Stimulated activated CD8-positive, alpha-beta memory T cell treated with anti-CD3 and anti-CD28 coated beads, Interleukin-15, amount 100 ng/mL, for 4 hours (primary cell): ENCODE results near the gene DPH1.
"Not testable (repeated sequence)": the region's sequence is repeated elsewhere in the genome, so short reads cannot be mapped to it uniquely, and the experiment has no call there.

Experiments used
- DNase-seq, 2 donors: peaks; one replicate each; pipeline ENCODE4 v3.0.0-alpha.2; 2020; ENCODE audit warnings: low read depth in 2 of 2

Gene DPH1

DNA sequence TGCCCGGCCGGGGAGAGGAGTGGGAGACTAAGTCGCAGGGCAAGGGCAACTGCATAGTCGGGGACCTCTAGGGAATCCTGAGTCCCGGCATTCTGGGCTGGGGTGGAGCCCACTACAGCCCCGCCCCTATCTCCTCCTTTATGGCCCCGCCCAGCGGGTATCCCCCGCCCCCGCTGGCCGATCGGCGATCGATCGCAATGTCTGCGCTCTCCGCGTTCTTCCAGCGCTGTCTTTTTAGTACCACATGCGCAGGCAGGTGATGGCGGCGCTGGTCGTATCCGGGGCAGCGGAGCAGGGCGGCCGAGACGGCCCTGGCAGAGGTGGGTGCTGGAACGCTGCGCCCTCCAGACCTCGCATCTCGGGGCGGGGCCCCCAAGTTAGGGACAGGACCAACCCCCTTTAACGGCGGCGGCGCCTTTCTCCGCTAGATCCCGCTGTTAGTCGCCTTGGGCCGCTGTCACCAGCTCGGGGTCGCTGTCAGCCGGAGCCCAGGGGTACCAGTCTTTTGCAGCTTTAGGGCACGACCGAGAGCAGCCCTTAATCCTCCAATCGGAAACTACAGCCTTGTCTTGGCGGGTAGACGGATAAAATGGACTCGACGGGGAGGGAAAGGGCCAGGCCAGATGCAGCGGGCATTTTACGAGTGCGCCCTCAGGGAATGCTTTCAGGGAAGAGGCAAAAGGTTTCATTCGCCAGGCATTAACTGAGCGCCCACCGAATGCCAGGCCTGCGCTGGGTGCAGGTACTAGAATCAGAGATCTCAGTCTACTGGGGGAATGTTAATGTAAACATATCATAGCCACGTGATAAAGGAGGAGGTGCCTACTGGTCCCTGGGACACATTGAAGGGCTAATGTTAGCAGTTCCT is at the start of gene DPH1:
TSS of gene DPH1 (plus strand) at position 243 of the 868 bp plus-strand sequence. CDS start at position 260, 17 bp downstream.
- peak; percentile 67 to 69 for DNase-seq

GRCh38 chr17:1980665-1981250 is 49.2 kb upstream of the DPH1 start:
- no peak for DNase-seq

DNA sequence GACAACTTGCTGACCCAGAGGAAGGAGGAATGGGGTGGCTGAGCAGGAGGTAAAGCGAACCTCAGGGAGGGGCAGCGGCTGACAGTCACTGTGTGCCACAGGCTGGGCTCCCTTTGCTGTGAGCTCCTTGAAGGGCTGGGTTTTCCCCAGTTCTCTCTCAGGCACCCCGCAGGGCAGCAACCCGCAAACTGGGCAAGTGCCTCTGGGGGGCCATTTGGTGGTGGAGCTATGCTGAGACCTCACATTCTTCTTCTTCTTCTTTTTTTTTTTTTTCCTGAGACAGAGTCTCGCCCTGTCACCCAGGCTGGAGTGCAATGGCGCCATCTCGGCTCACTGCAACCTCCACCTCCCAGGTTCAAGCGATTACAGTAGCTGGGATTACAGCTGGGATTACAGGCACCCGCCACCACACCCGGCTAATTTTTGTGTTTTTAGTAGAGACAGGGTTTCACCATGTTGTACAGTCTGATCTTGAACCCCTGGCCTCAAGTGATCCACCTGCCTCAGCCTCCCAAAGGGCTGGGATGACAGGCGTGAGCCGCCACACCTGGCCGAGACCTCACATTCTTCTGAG is 47.1 kb upstream of the DPH1 start:
- DNase-seq: not testable (repeated sequence)

- no peak for DNase-seq
Observed at GRCh38 chr17:1985093-1985492, 44.9 kb upstream of the DPH1 start.

DNA sequence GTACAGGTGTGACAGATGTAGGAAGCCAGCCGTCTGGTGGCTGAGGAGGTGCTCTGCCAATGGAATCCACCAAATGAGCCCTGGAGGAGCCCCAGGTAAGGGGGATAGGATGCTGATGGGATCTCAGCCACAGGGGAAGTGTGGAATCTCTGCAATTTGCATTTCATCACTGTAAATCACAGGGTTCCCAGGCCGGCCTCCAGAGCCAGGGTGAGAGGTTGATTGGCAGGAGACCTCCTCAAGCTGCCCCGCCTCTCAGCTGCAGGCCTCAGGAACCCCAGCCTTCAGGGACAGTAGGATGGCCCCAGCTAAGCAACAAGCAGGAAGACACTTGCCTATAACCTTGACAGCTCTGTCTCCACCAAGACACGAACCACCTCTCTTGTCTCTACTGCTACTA is 44.3 kb upstream of the DPH1 start:
- DNase-seq: no peak

DNA sequence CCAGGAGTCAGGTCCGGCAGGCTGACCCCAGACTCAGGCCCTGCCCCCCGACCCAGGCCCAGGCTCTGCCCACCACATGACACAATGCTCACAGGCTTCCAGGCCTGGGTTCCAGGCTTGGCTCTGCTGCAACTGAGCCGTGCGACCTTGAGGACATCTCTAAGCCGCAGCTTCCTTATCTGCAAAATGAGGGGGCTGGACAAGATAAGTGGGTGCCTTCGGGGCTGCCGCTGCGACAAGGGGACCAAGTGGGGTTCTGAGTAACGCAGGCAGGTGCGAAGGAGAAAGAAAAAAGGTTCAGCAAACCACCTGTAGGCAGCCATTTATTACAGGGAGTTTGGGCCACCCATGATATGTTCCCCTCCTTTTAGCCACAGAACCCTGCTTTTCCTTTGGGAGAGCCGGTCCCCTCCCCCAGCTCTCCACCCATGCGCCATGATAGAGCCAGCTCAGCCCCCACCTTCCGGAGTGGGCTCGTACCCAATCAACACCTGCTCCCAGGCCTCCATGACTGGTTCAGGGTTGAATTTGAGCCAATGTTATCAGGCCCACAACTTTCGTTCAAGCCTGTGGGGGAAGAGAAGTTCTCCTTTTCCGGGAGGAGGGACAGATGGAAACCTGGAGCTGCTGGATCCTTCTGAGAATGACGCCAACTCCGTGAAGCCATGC is 43.0 kb upstream of the DPH1 start:
- DNase-seq: no peak

DNA sequence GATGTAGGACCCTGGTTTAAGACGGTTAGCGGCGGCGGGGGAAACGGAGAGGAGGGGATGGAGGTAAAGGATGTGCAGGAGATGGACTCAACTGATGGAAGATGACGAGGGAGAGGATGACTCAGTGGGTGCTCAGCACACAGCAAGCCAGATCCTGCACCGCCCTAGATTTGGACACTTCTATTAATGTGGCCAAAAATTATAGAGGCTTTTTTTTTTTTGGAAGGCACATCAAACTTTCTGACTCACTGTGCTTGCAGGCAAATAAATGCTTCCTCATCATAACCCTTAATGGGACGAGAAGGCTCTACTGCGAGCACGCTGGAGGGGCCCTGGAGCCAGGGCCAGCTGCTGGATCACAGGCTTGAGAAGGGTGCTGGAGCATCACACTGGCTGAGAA is 40.8 kb upstream of the DPH1 start:
- no peak for DNase-seq

DNA sequence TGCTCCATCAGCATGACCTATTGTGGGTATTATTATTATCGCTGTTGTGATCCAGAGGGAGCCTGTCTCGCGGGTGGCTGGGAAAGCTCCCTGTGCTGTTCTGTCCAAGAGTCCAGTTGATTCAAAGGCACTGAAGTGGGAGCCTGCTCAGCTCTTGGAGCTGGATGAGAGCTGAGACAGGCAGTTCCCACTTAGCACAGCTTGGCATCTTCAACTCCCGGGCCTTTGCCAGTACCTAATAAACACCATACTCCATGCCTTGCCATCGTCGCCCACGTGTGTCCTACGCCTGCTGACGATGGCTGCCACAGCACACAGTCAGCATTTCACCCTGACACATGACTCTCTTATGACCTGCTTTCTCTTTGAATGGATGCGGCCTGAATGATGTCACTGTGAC is 37.4 kb upstream of the DPH1 start:
- DNase-seq: no peak

- no peak for DNase-seq
Observed at GRCh38 chr17:1994707-1995106, 35.2 kb upstream of the DPH1 start.

DNA sequence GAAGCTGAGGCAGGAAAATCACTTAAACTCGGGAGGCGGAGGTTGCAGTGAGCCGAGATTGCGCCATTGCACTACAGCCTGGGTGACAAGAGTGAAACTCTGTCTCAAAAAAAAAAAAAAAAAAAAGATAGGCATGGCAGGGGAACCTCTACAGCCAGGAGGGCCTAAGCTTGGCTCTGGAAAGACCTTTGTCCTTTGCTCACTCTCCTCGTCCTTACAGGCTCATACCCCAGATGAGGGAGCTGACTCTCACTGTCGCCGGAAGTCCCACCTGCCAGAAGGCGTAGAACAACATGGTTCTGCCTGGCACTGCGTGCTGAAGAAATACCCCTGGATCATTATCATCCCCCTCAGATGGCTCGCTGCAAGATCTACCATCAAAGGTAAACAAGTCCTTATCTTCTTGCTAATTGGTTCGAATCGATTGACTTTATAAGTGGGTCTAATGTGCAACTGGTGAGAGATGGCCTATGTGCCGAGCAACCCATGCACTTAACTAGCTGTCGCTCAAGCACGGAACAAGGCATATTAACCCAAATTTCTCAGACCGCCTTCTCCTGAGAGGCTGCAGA is 34.5 kb upstream of the DPH1 start:
- DNase-seq: no peak

DNA sequence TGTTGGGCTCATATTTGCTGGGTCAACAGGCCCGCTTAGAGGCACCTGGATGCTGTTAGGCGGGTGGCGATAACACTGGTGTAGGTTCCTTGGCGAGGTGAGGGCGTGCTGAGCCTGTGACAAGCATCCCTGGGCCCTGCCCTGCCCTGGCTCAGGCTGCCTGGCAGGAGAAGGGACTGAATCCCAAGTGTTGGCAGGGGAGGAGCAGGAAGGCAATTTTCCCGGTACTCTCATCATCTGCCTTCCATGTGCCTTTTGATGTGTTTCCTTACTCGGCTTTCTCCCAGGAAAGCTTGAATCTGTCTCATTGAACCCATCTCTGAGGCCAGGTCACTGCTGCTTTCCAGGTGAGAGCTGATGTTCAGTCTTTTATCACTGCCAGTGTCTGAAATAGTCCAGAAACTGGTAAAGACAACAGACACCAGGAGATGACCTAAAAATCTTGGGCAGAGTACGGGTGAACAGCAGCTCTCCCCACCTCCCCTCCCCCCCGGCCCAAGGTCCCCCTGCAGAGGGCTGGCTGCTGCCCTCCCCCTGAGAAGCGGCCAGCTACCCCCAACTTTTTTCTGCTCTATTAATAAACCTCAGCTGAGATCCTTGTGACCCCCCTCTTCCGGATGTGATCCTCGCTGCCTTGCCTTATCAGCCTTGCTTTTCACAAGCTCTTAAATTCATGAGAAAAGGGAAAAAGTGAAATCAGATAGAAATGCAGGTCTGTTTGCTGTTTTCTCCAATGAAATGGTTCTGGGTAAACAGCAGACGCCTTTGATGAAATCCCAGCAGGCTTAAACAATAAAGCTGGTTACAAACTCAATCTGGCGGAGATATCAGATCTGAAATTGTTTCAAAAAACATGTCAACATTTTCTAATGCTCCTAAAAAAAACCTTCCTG is 33.8 kb upstream of the DPH1 start:
- DNase-seq: no peak

GRCh38 chr17:1996800-1997288 is 33.1 kb upstream of the DPH1 start:
- no peak for DNase-seq

DNA sequence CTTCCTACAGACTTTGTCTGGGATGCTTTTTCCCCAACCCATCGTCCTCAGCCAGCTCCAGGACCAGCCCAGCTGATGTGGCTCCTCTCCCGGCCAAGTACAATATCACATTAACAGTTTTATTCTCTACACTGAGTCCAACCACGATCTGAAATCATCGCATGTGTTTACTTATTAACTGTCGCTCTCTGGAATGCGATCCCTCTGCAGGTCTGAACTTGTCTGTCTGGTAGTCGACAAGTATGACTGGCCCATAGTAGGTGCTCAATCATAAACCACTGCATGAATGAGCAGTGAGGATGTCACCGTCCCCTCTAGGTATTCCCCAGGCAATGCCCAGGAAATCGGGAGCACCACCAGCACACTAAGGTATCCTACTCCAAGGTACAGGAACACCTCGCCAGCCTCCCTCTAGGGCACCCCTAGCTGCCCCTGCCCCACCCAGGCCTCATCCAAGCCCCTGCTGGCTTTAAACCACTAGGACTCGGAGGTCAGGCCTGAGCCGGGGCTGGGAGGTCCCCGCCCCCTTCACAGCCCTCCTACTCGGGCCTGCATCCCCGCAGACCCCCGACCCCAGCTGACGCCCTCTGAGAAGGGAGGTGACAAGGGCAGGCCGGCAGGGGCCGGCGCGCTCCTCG is 32.5 kb upstream of the DPH1 start:
- DNase-seq: no peak

DNA sequence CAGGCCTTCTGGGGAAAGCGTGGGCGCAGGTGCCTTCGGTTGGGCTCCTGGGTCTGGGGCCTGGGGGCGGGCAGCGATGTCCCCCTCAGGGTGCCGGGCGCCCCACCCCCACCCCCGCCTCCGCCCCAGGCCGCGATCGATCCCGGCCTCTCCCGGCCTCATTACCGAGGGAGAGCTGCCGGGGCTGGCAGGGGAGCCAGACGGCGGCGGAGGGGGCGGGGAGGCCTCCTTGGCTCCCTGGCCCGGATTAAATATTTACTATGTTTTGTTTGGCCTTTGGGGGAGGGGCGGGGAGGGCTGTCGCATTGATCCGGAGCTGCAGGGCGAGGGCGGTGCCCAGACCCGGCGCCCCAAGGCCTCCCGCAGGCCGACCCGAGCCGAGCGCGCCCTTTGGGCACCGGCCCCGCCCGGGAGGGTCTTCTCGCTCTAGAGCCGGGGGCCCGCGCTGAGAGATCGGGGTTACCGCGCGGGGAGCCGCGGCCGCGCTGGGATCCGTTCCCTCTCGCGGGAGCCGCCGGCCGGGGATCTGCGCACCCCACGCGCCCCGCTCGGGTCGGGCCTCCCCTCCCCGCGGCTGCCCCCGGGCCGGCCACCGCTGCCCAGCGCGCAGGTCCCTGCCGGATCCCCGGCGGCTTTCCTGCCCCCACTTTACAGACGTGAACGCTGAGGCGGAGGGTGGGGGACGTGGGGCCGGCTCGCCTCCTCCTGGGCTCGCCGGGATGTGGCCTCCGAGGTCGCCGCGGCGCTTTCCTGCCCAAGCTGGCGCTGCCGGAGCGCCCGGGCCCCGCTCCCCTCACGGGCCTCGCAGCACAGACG is 31.8 kb upstream of the DPH1 start:
- no peak for DNase-seq

DNA sequence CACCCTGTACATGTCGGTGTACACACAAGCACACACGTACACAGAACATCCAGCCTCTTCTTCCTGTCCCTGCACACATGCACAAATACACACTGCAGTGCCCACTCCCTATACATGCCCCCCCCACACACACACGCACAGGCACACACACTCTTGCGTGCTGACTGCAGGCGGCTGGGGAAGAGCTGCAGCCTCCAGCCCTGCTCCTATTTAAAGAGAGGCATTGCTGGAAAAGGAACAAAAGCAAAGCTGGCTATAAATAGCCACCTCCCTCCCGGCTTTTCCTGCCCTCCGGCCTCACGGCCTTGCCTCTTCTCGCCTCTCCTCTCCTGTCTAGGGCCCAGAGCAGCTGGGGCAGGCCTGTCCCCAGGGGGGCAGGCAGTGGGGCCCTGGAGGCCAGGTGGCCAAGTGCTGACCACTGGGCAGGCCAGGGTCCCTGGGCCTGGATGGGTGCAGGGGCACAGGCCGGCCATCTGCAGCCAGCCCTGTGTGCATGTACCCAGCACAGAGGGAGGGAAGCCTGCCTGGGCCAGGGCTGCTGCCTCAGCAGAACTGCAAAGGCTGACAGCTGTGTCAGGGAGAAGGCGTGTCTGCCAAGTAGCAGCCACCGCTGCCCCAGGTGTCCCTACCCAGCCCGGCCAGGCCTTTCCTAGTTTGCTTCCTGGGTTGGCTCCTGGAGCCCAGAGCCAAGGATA is 30.2 kb upstream of the DPH1 start:
- DNase-seq: no peak

DNA sequence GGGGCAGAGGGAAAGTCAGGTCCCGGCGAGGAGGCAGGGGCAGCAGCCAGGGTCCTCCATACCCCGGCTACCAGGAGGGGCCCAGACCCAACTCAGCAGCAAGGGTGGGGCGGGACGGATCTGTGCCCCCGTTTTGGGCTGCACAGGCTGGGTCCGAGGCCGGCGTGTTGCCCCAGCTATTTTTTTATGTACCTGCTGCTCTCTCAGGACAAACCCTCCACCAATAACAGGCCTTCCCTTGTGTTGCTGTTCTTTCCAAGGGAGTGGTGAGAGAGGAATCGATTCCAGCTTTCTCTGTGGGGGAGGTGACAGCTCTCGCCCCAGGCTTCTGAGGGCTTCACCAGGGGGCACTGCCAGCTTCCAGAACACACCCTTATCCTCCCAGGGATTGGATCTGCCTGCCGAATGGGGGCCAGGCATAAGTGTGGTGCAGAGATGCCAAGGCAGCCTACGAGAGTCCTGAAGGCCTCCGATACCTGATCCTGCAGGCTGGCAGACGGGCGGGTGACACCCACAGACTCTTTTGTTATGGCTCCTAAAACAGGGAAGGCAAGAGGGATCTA is 27.1 kb upstream of the DPH1 start:
- DNase-seq: no peak

DNA sequence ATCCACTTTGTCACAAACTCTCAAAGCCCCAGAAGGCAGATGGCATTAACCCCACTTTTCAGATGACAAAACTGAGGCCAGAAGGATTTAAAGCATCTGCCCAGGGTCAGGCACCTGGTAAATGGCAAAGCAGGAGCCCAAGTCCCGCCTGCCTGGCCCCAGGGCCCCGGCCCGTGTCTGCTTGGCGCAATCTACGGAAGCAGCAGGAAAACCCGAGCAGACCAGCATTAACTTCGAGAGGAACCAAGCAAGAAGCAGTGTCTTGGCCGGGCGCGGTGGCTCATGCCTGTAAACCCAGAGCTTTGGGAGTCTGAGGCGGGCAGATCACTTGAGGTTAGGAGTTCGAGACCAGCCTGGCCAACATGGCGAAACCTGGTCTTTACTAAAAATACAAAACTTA is 26.4 kb upstream of the DPH1 start:
- DNase-seq: no peak

DNA sequence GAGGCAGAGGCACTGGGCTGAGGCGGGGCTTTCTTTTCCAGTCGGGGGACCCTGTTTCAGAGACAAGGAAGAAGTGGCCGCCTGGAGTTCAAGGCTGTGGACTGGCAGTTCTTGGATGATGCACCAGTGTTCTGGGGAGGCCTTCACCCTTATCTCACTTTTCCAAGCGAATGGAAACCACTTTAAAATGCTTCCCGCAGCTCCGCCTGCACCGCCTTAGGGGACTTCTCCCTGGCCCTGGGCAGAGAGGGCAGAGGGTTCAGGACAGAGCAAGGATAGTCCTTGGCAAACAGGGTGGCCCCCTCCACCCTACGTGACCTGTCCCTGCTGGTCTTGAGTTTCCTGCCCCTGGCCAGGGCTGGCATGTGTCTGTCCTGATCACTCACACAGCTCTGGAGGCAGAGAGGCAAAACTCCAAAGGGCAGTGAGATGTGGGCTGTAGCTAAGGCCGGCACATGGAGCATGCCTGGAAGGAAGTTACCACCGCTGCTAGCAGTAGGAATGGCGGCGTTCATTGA is 25.5 kb upstream of the DPH1 start:
- DNase-seq: no peak
